GM12878 (cell line): ENCODE results near the gene ARID5B. TPM values are rescaled to one million over a fixed set of nuclear protein-coding genes. Genes with fewer than 3 reads are reported as not detected.
A peak's percentile ranks its signal among the peaks of the same experiment; 100 is the strongest.

Experiments
- ATAC-seq: fragments of 200-7000 bp; cut with Tn5 transposase; 3 replicates; pipeline ENCODE4 v1.9.1; 2020; ENCODE audit warnings: mild to moderate bottlenecking, moderate library complexity
- BruUV-seq: library from RNA; stranded (reverse); fragments of 400-500 nt; replicated peaks from 2 replicates; lab custom pipeline; 2021; lab: Mats Ljungman, UMichigan
- CTCF ChIA-PET: fragments of 300-600 bp; sonication (Branson Sonifier 250); formaldehyde crosslinking; extraction: SDS; loops from one replicate; lab custom pipeline; 2021; ENCODE audit warnings: inconsistent platforms; lab: Yijun Ruan, JAX
- POLR2A ChIA-PET: fragments of 350-600 bp; formaldehyde crosslinking; extraction: SDS; loops from one replicate; lab custom pipeline; 2021; ENCODE audit warnings: inconsistent platforms; lab: Charles Lee
- RAD21 ChIA-PET: fragments of 300-600 bp; sonication (Branson Sonifier 250); formaldehyde crosslinking; loops from one replicate; lab custom pipeline; 2023; ENCODE audit warnings: antibody characterized with exemption; ENCODE audit not compliant: unreplicated experiment; lab: Charles Lee
- SMC1A ChIA-PET: fragments of 300-600 bp; sonication (Branson Sonifier 250); formaldehyde crosslinking; loops from one replicate; lab custom pipeline; 2023; ENCODE audit not compliant: unreplicated experiment, uncharacterized antibody; lab: Charles Lee
- DNase-seq: peaks from one replicate; pipeline ENCODE4 v3.0.0-alpha.2; 2011; ENCODE audit warnings: low read depth, low spot score
- FAIRE-seq: peaks from 3 replicates; lab custom pipeline; 2011; peaks lifted over from hg19 to GRCh38; lab: Jason Lieb, UNC
- H2AFZ ChIP-seq: 2 replicates; pipeline ENCODE4 v1.6.0; 2011; ENCODE audit warnings: low read depth, low read length, control low read depth; ENCODE audit not compliant: control insufficient read depth
- H3K27ac ChIP-seq: 2 replicates; pipeline ENCODE4 v1.5.1; 2011; ENCODE audit warnings: control low read depth; ENCODE audit not compliant: control insufficient read depth, insufficient read depth
- H3K27me3 ChIP-seq, 2 experiments: replicated peaks in 1 of 2; 2 replicates each; pipeline versions ENCODE4 v1.6.0 to v1.6.1; 2011; ENCODE audit warnings: low read length in 1 of 2; ENCODE audit not compliant: control insufficient read depth in 2 of 2, insufficient read depth in 2 of 2
- H3K36me3 ChIP-seq, 2 experiments: 2 replicates each; pipeline ENCODE4 v1.5.1; 2011; ENCODE audit warnings: low read length in 1 of 2; ENCODE audit not compliant: control insufficient read depth in 2 of 2, insufficient read depth in 2 of 2
- H3K4me1 ChIP-seq: 2 replicates; pipeline ENCODE4 v1.6.1; 2011; ENCODE audit warnings: mild to moderate bottlenecking, low read length, moderate library complexity, mixed read lengths; ENCODE audit not compliant: control insufficient read depth, insufficient read depth
- H3K4me2 ChIP-seq: 2 replicates; pipeline ENCODE4 v1.6.0; 2011; ENCODE audit warnings: control low read depth; ENCODE audit not compliant: control insufficient read depth, insufficient read depth
- H3K4me3 ChIP-seq: fragments of 200-600 bp; sonication (generic); 2 replicates; pipeline ENCODE4 v1.5.1; 2016
- H3K79me2 ChIP-seq: 2 replicates; pipeline ENCODE4 v1.6.0; 2011; ENCODE audit warnings: low read length; ENCODE audit not compliant: control insufficient read depth, insufficient read depth
- H3K9ac ChIP-seq: 2 replicates; pipeline ENCODE4 v1.8.0; 2011; ENCODE audit warnings: low read length, control low read depth, mixed read lengths; ENCODE audit not compliant: control insufficient read depth, insufficient read depth
- H3K9me3 ChIP-seq: replicated peaks from 3 replicates; pipeline ENCODE4 v1.5.1; 2011; ENCODE audit warnings: mild to moderate bottlenecking, low read length; ENCODE audit not compliant: control insufficient read depth, insufficient read depth
- H4K20me1 ChIP-seq: 2 replicates; pipeline ENCODE4 v1.6.0; 2011; ENCODE audit not compliant: control insufficient read depth, insufficient read depth
- CBX3 ChIP-seq: fragments of 200-600 bp; sonication (generic); IDR thresholded peaks from 2 replicates; pipeline ENCODE4 v1.6.1; 2016; ENCODE audit warnings: low read depth, borderline replicate concordance
- CEBPB ChIP-seq, 2 experiments: fragments of 150-350 bp in 1 of 2; IDR thresholded peaks; 2 replicates each; pipeline ENCODE4 v1.6.1; 2012 to 2014; ENCODE audit warnings: low read depth in 2 of 2, low read length in 2 of 2, borderline replicate concordance in 1 of 2, inconsistent platforms in 1 of 2
- CEBPZ ChIP-seq: fragments of 150-350 bp; IDR thresholded peaks from 2 replicates; pipeline ENCODE4 v1.6.1; 2016; ENCODE audit warnings: low read depth, low read length
- CHD4 ChIP-seq: fragments of 200-600 bp; sonication (generic); IDR thresholded peaks from 2 replicates; pipeline ENCODE4 v1.6.1; 2016; ENCODE audit warnings: mild to moderate bottlenecking
- EGR1 ChIP-seq, 2 experiments: IDR thresholded peaks; 1 replicate in 1 of 2; 2 replicates in 1 of 2; pipeline ENCODE4 v1.6.1; 2011 to 2012; ENCODE audit warnings: low read depth in 2 of 2, low read length in 2 of 2, borderline replicate concordance in 1 of 2, mild to moderate bottlenecking in 1 of 2, moderate library complexity in 1 of 2
- IRF4 ChIP-seq: IDR thresholded peaks from 2 replicates; pipeline ENCODE4 v1.6.1; 2011; ENCODE audit warnings: low read depth, low read length
- JUNB ChIP-seq: IDR thresholded peaks from 2 replicates; pipeline ENCODE4 v1.6.1; 2016; ENCODE audit warnings: antibody characterized with exemption, mild to moderate bottlenecking
- KLF5 ChIP-seq: fragments of 450-650 bp; IDR thresholded peaks from 2 replicates; pipeline ENCODE4 v1.6.1; 2014; ENCODE audit warnings: mild to moderate bottlenecking; ENCODE audit not compliant: partially characterized antibody
- NFYA ChIP-seq: IDR thresholded peaks from 2 replicates; pipeline ENCODE4 v1.6.1; 2011; ENCODE audit warnings: low read depth, mild to moderate bottlenecking, low read length, improper control_type of control experiment, borderline replicate concordance
- NR2C1 ChIP-seq: fragments of 450-650 bp; IDR thresholded peaks from 2 replicates; pipeline ENCODE4 v1.6.1; 2017; ENCODE audit warnings: antibody characterized with exemption, mild to moderate bottlenecking, moderate library complexity
- NR2F1 ChIP-seq: fragments of 450-650 bp; conservative IDR thresholded peaks from 2 replicates; pipeline ENCODE4 v1.6.1; 2017; ENCODE audit warnings: mild to moderate bottlenecking
- PBX3 ChIP-seq: IDR thresholded peaks from 2 replicates; pipeline ENCODE4 v1.6.1; 2011; ENCODE audit warnings: mild to moderate bottlenecking, low read depth, low read length, moderate library complexity; ENCODE audit not compliant: insufficient replicate concordance
- WRNIP1 ChIP-seq: IDR thresholded peaks from 2 replicates; pipeline ENCODE4 v1.6.1; 2011; ENCODE audit warnings: low read depth, low read length, improper control_type of control experiment, borderline replicate concordance
- ZBTB33 ChIP-seq: fragments of 450-650 bp; IDR thresholded peaks from 2 replicates; pipeline ENCODE4 v1.6.1; 2017; ENCODE audit warnings: mild to moderate bottlenecking
- ZNF24 ChIP-seq: fragments of 450-650 bp; IDR thresholded peaks from 2 replicates; pipeline ENCODE4 v1.6.1; 2017; ENCODE audit warnings: antibody characterized with exemption, mild to moderate bottlenecking
- ZNF384 ChIP-seq: IDR thresholded peaks from 2 replicates; pipeline ENCODE4 v1.6.1; 2012; ENCODE audit warnings: low read depth, mild to moderate bottlenecking, low read length, improper control_type of control experiment, borderline replicate concordance
- WGBS: methylation state at CpG from one replicate; pipeline ENCODE4 v1.1.6; 2016; ENCODE audit warnings: low lambda C conversion rate; ENCODE audit not compliant: insufficient replicate concordance, insufficient coverage; ENCODE audit errors: missing lambda C conversion rate; 5-methylcytosine and 5-hydroxymethylcytosine counted together
- in situ Hi-C: fragments of 300-500 bp; cut with MboI; formaldehyde crosslinking; loops from 9 replicates; pipeline ENCODE4 v1.14.3; 2018; ENCODE audit warnings: mixed read lengths
- intact Hi-C: fragments of 100-400 bp; cut with micrococcal nuclease; formaldehyde crosslinking; loops from one replicate; pipeline ENCODE4 v1.14.2; 2022; ENCODE audit not compliant: unreplicated experiment
- polyA plus RNA-seq, 11 experiments: library from polyadenylated mRNA; depleted of rRNA in 4 of 11; unstranded in 6 of 11; stranded (reverse) in 5 of 11; fragments of >200 nt; fragmentation: Nextera tagmentation in 4 of 11; fragmentation: Illumina TruSeq in 1 of 11; extraction: Ambion mirVana in 4 of 11; extraction: Trizol in 1 of 11; gene quantifications; 1 replicate in 1 of 11; 2 replicates in 10 of 11; pipeline versions ENCODE4 v1.2.1 to v1.2.3, GENCODE V29; 2011 to 2016; ENCODE audit warnings: inconsistent platforms in 2 of 11, missing spikeins in 2 of 11, low read depth in 1 of 11
- total RNA-seq, 4 experiments: library from RNA; depleted of rRNA in 3 of 4; stranded (reverse); fragments of >200 nt in 3 of 4; fragmentation: Illumina TruSeq in 1 of 4; extraction: Trizol in 1 of 4; gene quantifications; 2 replicates each; pipeline versions ENCODE4 v1.2.1 to v1.2.3, GENCODE V29; 2013 to 2021

The ARID5B gene
- total and polyA plus RNA-seq, 10 of the 15 experiments (the other 5 are each of a cell fraction or from before 2014, with no cell fraction given), result 2.7 to 8.5 (median 6.1) TPM

- FAIRE-seq (no peak), DNase-seq (no peak), ATAC-seq (peak; percentile 28)
- ChIA-PET SMC1A (interaction anchor here (1.3 to 1.9 kb wide), 5 partner anchors 8 to 270 kb away, joined by 4 to 17 read pairs (median 5); no protein-coding TSS in a partner anchor), RAD21 (interaction anchor here (1.2 to 1.5 kb wide), 4 partner anchors 8 to 78 kb away, joined by 3 to 5 read pairs (median 4); no protein-coding TSS in a partner anchor), POLR2A (interaction anchor here (0.9 to 1.7 kb wide), 3 partner anchors 12 to 30 kb away, joined by 3 to 5 read pairs (median 3); no protein-coding TSS in a partner anchor), CTCF (interaction anchor here (0.8 to 1.5 kb wide), 4 partner anchors 8 to 270 kb away, joined by 3 to 5 read pairs (median 3); no protein-coding TSS in a partner anchor)
- Histone ChIP-seq H2AFZ (no peak overlapping the region), H3K9ac (peak overlapping the region; percentile 29; the same call in 1 of the 2 replicates), H3K36me3 (peaks cover 0 to 10% of the 10 kb centered on the region in 2 experiments; a peak in 1 of 4 replicates), H3K27me3 (no peaks in the 10 kb centered on the region), H4K20me1 (no peaks in the 10 kb centered on the region), H3K27ac (peak overlapping the region; percentile 74), H3K4me3 (no peak overlapping the region), H3K79me2 (peaks cover 46% of the 10 kb centered on the region), H3K4me2 (peak overlapping the region; percentile 78), H3K9me3 (peaks cover 6% of the 10 kb centered on the region; the same call in 2 of the 3 replicates), H3K4me1 (peaks cover 45% of the 10 kb centered on the region)
- no TSS peak for BruUV-seq
- in situ Hi-C loops (no loop called here), intact Hi-C loops (no loop called here)
- WGBS, result 11% methylated on average over 8 of the region's 8 CpGs
- TF ChIP-seq ZBTB33 (no peak), WRNIP1 (no peak), IRF4 (no peak), PBX3 (no peak), ZNF24 (peak; percentile 87), ZNF384 (no peak), CHD4 (no peak), CEBPZ (no peak), CBX3 (no peak), KLF5 (no peak), CEBPB (IDR thresholded peaks at IDR 0.05; ENCODE audit: borderline replicate concordance in 1 of 2, low read depth in 2 of 2, low read length in 2 of 2) (no peak), NR2F1 (no peak), JUNB (0 out of 2 replicates have a peak, but pooled peaks have one; percentile 21), EGR1 (IDR thresholded peaks at IDR 0.05; ENCODE audit: borderline replicate concordance in 1 of 2, low read depth in 2 of 2, low read length in 2 of 2) (no peak), NR2C1 (no peak), NFYA (no peak)
These were observed 73.3 kb downstream of the ARID5B start for GRCh38 chr10:61974601-61975390.
